Stomach (tissue), 9 donors: ENCODE measurements around the gene DHRSX. TPM values are rescaled to one million over a fixed set of nuclear protein-coding genes. Genes with fewer than 3 reads are reported as not detected.
A peak's percentile ranks its signal among the peaks of the same experiment; 100 is the strongest.
"Not testable (repeated sequence)": the region's sequence is repeated elsewhere in the genome, so short reads cannot be mapped to it uniquely, and the experiment has no call there.

Experiments used
- DNase-seq, 2 donors: peaks; one replicate each; pipeline versions ENCODE4 v3.0.0 to v3.0.0-alpha.2; 2013 to 2019
- H3K27ac ChIP-seq, 5 donors: fragments of 200-600 bp in 4 of 5; sonication (generic) in 4 of 5; one replicate each; pipeline ENCODE4 v1.5.1; 2013 to 2019; ENCODE audit warnings: mild to moderate bottlenecking in 1 of 5, moderate library complexity in 1 of 5
- H3K27me3 ChIP-seq, 3 donors: fragments of 200-600 bp; sonication (generic); one replicate each; pipeline ENCODE4 v1.5.1; 2017 to 2019; ENCODE audit warnings: mixed run types in 1 of 3
- H3K36me3 ChIP-seq, 4 donors: fragments of 200-600 bp; sonication (generic); 1 replicate in 3 of 4; 2 replicates in 1 of 4; pipeline ENCODE4 v1.5.1; 2016 to 2019
- H3K4me1 ChIP-seq, 4 donors: fragments of 200-600 bp; sonication (generic); one replicate each; pipeline ENCODE4 v1.5.1; 2016 to 2019
- H3K4me3 ChIP-seq, 4 donors: fragments of 200-600 bp; sonication (generic) in 3 of 4; one replicate each; pipeline ENCODE4 v1.5.1; 2016 to 2019; ENCODE audit warnings: mild to moderate bottlenecking in 1 of 4
- H3K9me3 ChIP-seq, 4 donors: fragments of 200-600 bp; sonication (generic); one replicate each; pipeline ENCODE4 v1.5.1; 2016 to 2019
- CTCF ChIP-seq, 7 experiments: fragments of 450-650 bp in 4 of 7; fragments of 200-600 bp in 3 of 7; sonication (generic) in 3 of 7; IDR thresholded peaks; one replicate each; pipeline ENCODE4 v1.5.1; 2016 to 2019; ENCODE audit warnings: antibody characterized with exemption in 7 of 7, control low read depth in 2 of 7, mild to moderate bottlenecking in 1 of 7
- EP300 ChIP-seq: sonication (generic); formaldehyde crosslinking; IDR thresholded peaks from one replicate; pipeline ENCODE4 v1.6.1; 2017; ENCODE audit warnings: antibody characterized with exemption
- POLR2A ChIP-seq, 4 donors: fragments of 450-650 bp; IDR thresholded peaks; one replicate each; pipeline ENCODE4 v1.6.1; 2016; ENCODE audit warnings: antibody characterized with exemption in 4 of 4, control low read depth in 2 of 4, mild to moderate bottlenecking in 1 of 4, moderate library complexity in 1 of 4
- POLR2AphosphoS5 ChIP-seq, 3 donors: sonication (generic); formaldehyde crosslinking; IDR thresholded peaks; one replicate each; pipeline ENCODE4 v1.6.1; 2016; ENCODE audit warnings: antibody characterized with exemption in 3 of 3
- WGBS, 5 donors: extraction: QIAGEN DNeasy Blood & Tissue Kit in 3 of 5; methylation state at CpG; one replicate each; pipeline versions ENCODE4 v1.1.5 to v1.1.7; 2013 to 2018; 5-methylcytosine and 5-hydroxymethylcytosine counted together
- intact Hi-C: fragments of 100-400 bp; cut with DNase I; formaldehyde crosslinking; loops from one replicate; pipeline ENCODE4 v1.15.1; 2023; ENCODE audit warnings: low total_unique reads
- polyA plus RNA-seq, 3 donors: library from polyadenylated mRNA; stranded (reverse); fragments of 200-250 nt; gene quantifications; one replicate each; pipeline ENCODE4 v1.2.3, GENCODE V29; 2013
- total RNA-seq, 5 donors: library from RNA; depleted of rRNA; stranded (reverse); fragments of >200 nt; gene quantifications; one replicate each; pipeline versions ENCODE4 v1.1.0 to v1.2.3, GENCODE V29; 2014 to 2016
- donor health status: healthy with polysubstance abuse.
- donor health status: Bipolar disorder and iron deficiency.
- donor health status: healthy.

Gene DHRSX
- total and polyA plus RNA-seq, 8 donors = 11.2 to 69.4 (median 21.1) TPM

- H3K9me3 ChIP-seq = no peaks in the 10 kb centered on the region
- H3K36me3 ChIP-seq = peaks cover 44 to 49% (median 46%) of the 10 kb centered on the region in 4 donors
- TF ChIP-seq CTCF (IDR thresholded peaks at IDR 0.05) (no peak), POLR2A (IDR thresholded peaks at IDR 0.05) (no peak), EP300 (no peak), POLR2AphosphoS5 (IDR thresholded peaks at IDR 0.05) (no peak)
- peak overlapping the region in 4 of 5 donors; percentile 64 to 75 (median 67) for H3K27ac ChIP-seq
- peaks cover 0 to 30% (median 11%) of the 10 kb centered on the region in 4 donors for H3K4me1 ChIP-seq
- H3K4me3 ChIP-seq = no peak overlapping the region
- H3K27me3 ChIP-seq = no peaks in the 10 kb centered on the region
- 73 to 84% (median 81%) methylated on average over 10 of the region's 10 CpGs for WGBS, 5 donors
- no peak for DNase-seq
- intact Hi-C loops = no loop called here
Measured at GRCh38 chrX:2485789-2486345, 14.9 kb downstream of the DHRSX start.

- intact Hi-C loops = no loop called here
- WGBS, 5 donors = 52 to 76% (median 67%) methylated on average over 26 of the region's 26 CpGs
- TF ChIP-seq POLR2A (IDR thresholded peaks at IDR 0.05) = no peak
- no peak for TF ChIP-seq CTCF (IDR thresholded peaks at IDR 0.05)
- no peak for TF ChIP-seq POLR2AphosphoS5 (IDR thresholded peaks at IDR 0.05)
- no peak for TF ChIP-seq EP300
- DNase-seq = peak in 1 of 2 donors; percentile 55
- H3K27me3 ChIP-seq = no peaks in the 10 kb centered on the region
- H3K4me1 ChIP-seq = peaks cover 0 to 30% (median 7%) of the 10 kb centered on the region in 4 donors
- H3K27ac ChIP-seq = peak overlapping the region in 4 of 5 donors; percentile 64 to 77 (median 67)
- H3K4me3 ChIP-seq = peak overlapping the region in 3 of 4 donors; percentile 18 to 25 (median 19)
- no peaks in the 10 kb centered on the region for H3K9me3 ChIP-seq
- H3K36me3 ChIP-seq = peaks cover 36 to 41% (median 39%) of the 10 kb centered on the region in 4 donors
Measured at GRCh38 chrX:2484721-2485648, 15.8 kb downstream of the DHRSX start.

GRCh38 chrX:2484256-2484655 is 16.5 kb downstream of the DHRSX start:
- Histone ChIP-seq H3K9me3 (no peaks in the 10 kb centered on the region), H3K4me3 (peak overlapping the region in 3 of 4 donors; percentile 18 to 25 (median 19)), H3K36me3 (peaks cover 29 to 33% (median 31%) of the 10 kb centered on the region in 4 donors), H3K4me1 (peaks cover 0 to 30% (median 7%) of the 10 kb centered on the region in 4 donors), H3K27me3 (no peaks in the 10 kb centered on the region), H3K27ac (peak overlapping the region in 4 of 5 donors; percentile 64 to 77 (median 67))
- TF ChIP-seq EP300 (no peak), POLR2A (IDR thresholded peaks at IDR 0.05) (no peak), CTCF (IDR thresholded peaks at IDR 0.05) (no peak), POLR2AphosphoS5 (IDR thresholded peaks at IDR 0.05) (no peak)
- DNase-seq = peak in 1 of 2 donors; percentile 32
- intact Hi-C loops = no loop called here
- 62 to 81% (median 66%) methylated on average over 12 of the region's 12 CpGs for WGBS, 5 donors

DNA sequence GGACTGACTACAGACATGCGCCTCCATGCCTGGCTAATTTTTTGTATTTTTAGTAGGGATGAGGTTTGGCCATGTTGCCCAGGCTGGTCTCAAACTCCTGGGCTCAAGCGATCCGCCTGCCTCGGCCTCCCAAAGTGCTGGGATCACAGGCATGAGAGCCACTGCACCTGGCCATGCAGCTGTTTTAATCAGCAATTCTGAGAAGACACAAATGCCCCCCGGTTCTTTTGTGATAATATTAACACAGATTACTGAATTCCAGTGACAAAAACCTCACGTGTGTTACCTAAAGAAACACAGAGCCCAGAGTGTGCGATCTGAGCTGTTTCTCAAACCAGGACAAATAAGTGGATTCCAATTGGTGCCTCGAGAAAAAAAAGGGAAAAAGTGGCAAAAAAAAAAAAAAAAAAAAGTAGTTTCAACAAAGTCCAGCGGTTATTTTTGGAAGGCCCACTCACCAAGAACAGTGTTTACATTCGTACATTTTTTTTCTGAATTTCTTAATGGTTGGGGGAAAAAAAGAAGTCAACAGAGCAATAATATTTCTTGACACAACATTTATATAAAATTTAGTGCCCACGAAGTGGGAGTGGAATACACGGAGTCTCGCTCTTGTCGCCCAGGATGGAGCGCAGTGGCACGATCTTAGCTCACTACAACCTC is 17.2 kb downstream of the DHRSX start:
- 66 to 86% (median 78%) methylated on average over 16 of the region's 16 CpGs for WGBS, 5 donors
- H3K9me3 ChIP-seq = no peaks in the 10 kb centered on the region
- H3K27ac ChIP-seq = peak overlapping the region in 4 of 5 donors; percentile 56 to 77 (median 67)
- H3K4me1 ChIP-seq = peaks cover 0 to 30% (median 7%) of the 10 kb centered on the region in 4 donors
- DNase-seq = no peak
- no peaks in the 10 kb centered on the region for H3K27me3 ChIP-seq
- intact Hi-C loops = no loop called here
- no peak overlapping the region for H3K4me3 ChIP-seq
- TF ChIP-seq POLR2A (IDR thresholded peaks at IDR 0.05) (no peak), CTCF (IDR thresholded peaks at IDR 0.05) (no peak), EP300 (no peak), POLR2AphosphoS5 (IDR thresholded peaks at IDR 0.05) (no peak)
- peaks cover 22 to 26% (median 24%) of the 10 kb centered on the region in 4 donors for H3K36me3 ChIP-seq

DNA sequence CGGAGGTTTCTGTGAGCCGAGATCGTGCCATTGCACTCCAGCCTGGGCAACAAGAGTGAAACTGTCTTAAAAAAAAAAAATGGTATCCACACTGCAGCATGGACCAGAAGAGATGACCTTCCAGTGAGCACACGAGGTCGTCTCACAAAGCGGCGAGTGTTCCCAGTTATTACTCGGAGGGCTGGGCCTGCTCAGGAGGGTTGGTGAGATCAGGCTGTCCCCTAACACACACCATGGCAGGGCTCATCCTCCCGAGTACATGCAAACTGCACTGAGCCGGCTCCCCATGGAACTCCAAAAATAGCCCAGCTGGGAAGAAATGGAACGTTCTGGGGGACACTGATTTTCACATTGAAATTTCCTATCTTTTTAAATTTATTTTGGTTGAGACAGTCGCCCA is 19.2 kb downstream of the DHRSX start:
- H3K27ac ChIP-seq, DNase-seq, H3K4me3 ChIP-seq, H3K9me3 ChIP-seq, intact Hi-C loops, H3K36me3 ChIP-seq, H3K27me3 ChIP-seq: not testable (repeated sequence)
- 86 to 91% (median 90%) methylated on average over 8 to 12 of the region's 12 CpGs for WGBS, 5 donors
- H3K4me1 ChIP-seq = peaks cover 0 to 27% (median 11%) of the 10 kb centered on the region in 4 donors

- intact Hi-C loops, H3K9me3 ChIP-seq, H3K36me3 ChIP-seq, H3K27me3 ChIP-seq, H3K27ac ChIP-seq, DNase-seq, H3K4me3 ChIP-seq: not testable (repeated sequence)
- peaks cover 0 to 21% (median 9%) of the 10 kb centered on the region in 4 donors for H3K4me1 ChIP-seq
- 88 to 97% (median 95%) methylated on average over 5 of the region's 5 CpGs for WGBS, 5 donors
Measured at GRCh38 chrX:2479982-2480381, 20.8 kb downstream of the DHRSX start.
